Measurements from ENCODE around the gene NKAPD1. TPM values are rescaled to one million over a fixed set of nuclear protein-coding genes. Genes with fewer than 3 reads are reported as not detected.
A peak's percentile ranks its signal among the peaks of the same experiment; 100 is the strongest.
"Not testable (repeated sequence)": the region's sequence is repeated elsewhere in the genome, so short reads cannot be mapped to it uniquely, and the experiment has no call there.

NKAPD1 gene, protein sequence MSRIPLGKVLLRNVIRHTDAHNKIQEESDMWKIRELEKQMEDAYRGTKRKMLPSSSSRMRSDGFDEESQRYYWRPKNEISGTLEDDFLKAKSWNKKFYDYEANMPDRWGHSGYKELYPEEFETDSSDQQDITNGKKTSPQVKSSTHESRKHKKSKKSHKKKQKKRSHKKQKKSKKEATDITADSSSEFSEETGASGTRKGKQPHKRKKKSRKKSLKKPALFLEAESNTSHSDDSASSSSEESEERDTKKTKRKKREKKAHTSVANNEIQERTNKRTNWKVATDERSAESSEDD
- 27.2 and 29.6 TPM in 2 replicates for total RNA-seq
- long read RNA-seq, transcript NKAPD1-202 (6 exons, 3,669 nt) = major isoform, 29 of 54 reads
- long read RNA-seq, partial matches to known transcripts = 18 of 54 reads
- long read RNA-seq, other reads (novel, unspliced or antisense) = 5 of 54 reads

DNA sequence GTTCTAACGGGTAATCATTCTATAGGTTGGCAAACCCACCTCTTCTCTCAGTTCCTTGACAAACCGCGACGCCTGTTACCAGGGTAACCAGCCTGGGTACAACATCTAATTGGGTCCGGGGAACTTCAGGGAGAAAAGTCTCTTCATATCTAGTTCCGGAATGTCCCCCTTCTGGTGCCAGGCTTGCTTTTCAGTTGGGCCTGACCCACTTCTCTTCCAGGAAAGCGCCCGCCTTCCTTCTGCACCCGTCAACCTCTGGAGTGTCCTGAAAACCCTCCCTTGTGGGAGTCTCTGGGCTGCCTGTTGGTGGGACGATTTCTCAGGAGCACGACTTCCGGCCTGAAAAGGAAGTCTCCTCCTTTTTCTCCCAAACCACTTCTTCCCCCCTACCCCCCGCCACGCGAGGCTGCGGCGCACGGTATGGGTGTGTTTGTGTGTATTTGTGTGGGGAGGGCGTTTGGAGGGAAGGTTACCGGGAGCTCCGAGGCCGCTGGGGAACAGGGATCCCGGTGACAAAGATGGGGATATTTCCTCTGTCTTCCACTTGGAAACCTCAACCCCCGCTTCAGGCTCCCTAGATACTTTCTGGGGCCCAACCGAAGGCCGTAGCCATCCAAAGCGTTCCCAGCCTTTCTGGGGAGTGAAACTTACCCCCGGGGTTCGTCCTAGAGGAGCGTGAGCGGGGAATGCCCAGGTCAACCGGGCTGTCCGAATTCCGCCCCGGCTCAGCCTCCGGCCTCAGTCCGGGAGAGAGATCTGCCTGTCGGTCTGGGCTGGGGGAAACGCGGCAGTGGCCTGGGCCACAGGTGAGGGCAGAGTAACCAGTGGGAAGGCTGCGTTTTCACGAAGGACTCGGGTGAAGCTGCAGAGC, at the start of gene NKAPD1, which contains the start of gene PIH1D2:
TSS of gene NKAPD1 (plus strand) at position 359 of the 871 bp plus-strand sequence. CDS start 1,276 bp downstream, outside the sequence.
TSS of gene PIH1D2 (minus strand) at position 77 of the 871 bp plus-strand sequence. CDS start 843 bp downstream, outside the sequence.
- TF ChIP-seq, protein P1, sequence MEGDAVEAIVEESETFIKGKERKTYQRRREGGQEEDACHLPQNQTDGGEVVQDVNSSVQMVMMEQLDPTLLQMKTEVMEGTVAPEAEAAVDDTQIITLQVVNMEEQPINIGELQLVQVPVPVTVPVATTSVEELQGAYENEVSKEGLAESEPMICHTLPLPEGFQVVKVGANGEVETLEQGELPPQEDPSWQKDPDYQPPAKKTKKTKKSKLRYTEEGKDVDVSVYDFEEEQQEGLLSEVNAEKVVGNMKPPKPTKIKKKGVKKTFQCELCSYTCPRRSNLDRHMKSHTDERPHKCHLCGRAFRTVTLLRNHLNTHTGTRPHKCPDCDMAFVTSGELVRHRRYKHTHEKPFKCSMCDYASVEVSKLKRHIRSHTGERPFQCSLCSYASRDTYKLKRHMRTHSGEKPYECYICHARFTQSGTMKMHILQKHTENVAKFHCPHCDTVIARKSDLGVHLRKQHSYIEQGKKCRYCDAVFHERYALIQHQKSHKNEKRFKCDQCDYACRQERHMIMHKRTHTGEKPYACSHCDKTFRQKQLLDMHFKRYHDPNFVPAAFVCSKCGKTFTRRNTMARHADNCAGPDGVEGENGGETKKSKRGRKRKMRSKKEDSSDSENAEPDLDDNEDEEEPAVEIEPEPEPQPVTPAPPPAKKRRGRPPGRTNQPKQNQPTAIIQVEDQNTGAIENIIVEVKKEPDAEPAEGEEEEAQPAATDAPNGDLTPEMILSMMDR (IDR thresholded peaks at IDR 0.05; ENCODE audit: unreplicated experiment) = no peak
- peak within 1 kb of the TSS; percentile 99 for H3K27ac Mint-ChIP-seq
- H3K4me3 Mint-ChIP-seq (ENCODE audit: low read depth) = peak within 1 kb of the TSS; percentile 94
- peaks cover 19% of the 10 kb centered on the region for H3K4me1 Mint-ChIP-seq (ENCODE audit: low read depth)
- DNase-seq (ENCODE audit: low spot score, unreplicated experiment) = peak; percentile 47
- no peaks in the 10 kb centered on the region for H3K27me3 Mint-ChIP-seq
- peaks cover 5% of the 10 kb centered on the region for H3K36me3 Mint-ChIP-seq (ENCODE audit: insufficient read depth)
- H3K9me3 Mint-ChIP-seq (ENCODE audit: low read depth) = no peaks in the 10 kb centered on the region

DNA sequence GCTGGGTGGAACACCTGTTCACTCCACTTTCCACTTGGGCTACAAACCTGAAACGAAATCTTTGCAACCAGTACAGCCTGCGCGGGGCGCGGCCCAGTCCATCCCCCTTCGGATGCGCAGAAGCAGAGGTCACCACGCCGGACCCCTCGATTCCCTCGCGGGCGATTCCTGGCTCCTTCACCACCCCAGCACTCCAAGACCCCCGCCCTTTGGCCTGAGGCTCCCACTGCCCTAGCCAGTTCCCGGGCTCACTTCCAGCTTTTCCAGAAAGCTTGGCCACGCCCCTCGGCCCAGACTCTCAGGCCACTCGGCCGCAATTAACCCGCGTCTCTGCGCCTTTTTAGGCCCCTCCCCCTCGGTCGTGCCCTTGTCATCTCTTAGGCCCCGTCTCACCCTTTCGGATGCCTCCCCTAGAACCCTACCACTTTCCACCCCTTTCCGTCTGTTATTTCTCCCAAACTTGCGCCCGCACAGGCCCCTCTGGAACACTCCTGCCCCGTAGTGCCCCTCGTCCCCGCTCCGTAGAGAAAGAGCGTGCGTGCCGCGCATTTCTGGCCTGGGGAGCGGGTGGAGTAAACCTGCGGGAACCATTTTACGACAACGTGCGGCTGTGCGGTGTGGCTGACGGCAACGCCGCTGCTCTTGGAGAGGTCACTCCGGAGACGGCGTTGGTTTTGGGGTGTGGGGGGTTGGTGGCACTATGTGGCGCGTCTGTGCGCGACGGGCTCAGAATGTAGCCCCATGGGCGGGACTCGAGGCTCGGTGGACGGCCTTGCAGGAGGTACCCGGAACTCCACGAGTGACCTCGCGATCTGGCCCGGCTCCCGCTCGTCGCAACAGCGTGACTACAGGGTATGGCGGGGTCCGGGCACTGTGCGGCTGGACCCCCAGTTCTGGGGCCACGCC, 49.1 kb upstream of the NKAPD1 start, which contains the start of gene DLAT:
TSS of gene DLAT (plus strand) at position 636 of the 906 bp plus-strand sequence. CDS start at position 701, 65 bp downstream.
- peak; percentile 84 for DNase-seq (ENCODE audit: low spot score, unreplicated experiment)
- TF ChIP-seq, protein P1 (IDR thresholded peaks at IDR 0.05; ENCODE audit: unreplicated experiment) = no peak
- no peaks in the 10 kb centered on the region for H3K9me3 Mint-ChIP-seq (ENCODE audit: low read depth)

DNA sequence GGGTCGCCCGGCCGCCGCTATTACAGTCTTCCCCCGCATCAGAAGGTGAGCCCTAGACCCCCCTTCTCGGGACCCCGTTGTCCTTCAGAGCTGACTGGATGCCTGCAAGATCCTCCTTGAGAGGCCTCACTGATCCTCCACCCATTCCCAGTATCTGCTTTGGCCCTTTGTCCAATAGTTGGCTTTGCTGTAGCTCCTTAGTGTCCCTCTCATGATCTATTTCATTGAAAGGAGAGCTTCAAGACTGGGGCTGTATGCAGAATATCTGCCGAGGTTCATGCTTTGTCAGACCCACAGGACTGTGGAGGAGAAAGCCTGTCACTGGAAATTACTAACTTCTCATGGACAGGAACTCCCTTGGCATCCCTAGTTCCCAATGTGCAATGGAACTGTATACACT, 48.4 kb upstream of the NKAPD1 start:
- no peaks in the 10 kb centered on the region for H3K9me3 Mint-ChIP-seq (ENCODE audit: low read depth)
- peak overlapping the region; percentile 95 for H3K4me3 Mint-ChIP-seq (ENCODE audit: low read depth)
- DNase-seq (ENCODE audit: low spot score, unreplicated experiment) = no peak
- H3K4me1 Mint-ChIP-seq (ENCODE audit: low read depth) = peaks cover 26% of the 10 kb centered on the region
- peaks cover 7% of the 10 kb centered on the region for H3K27me3 Mint-ChIP-seq
- TF ChIP-seq, protein P1 (IDR thresholded peaks at IDR 0.05; ENCODE audit: unreplicated experiment) = no peak
- H3K27ac Mint-ChIP-seq = peak overlapping the region; percentile 99
- H3K36me3 Mint-ChIP-seq (ENCODE audit: insufficient read depth) = peaks cover 12% of the 10 kb centered on the region

More for the DNA sequence above, 49.1 kb upstream of the NKAPD1 start, which contains the start of gene DLAT:
- Mint-ChIP-seq H3K27me3 (peaks cover 14% of the 10 kb centered on the region), H3K4me3 (ENCODE audit: low read depth) (peak within 1 kb of the TSS; percentile 95), H3K36me3 (ENCODE audit: insufficient read depth) (peaks cover 16% of the 10 kb centered on the region), H3K27ac (peak within 1 kb of the TSS; percentile 99), H3K4me1 (ENCODE audit: low read depth) (peaks cover 26% of the 10 kb centered on the region)

DNA sequence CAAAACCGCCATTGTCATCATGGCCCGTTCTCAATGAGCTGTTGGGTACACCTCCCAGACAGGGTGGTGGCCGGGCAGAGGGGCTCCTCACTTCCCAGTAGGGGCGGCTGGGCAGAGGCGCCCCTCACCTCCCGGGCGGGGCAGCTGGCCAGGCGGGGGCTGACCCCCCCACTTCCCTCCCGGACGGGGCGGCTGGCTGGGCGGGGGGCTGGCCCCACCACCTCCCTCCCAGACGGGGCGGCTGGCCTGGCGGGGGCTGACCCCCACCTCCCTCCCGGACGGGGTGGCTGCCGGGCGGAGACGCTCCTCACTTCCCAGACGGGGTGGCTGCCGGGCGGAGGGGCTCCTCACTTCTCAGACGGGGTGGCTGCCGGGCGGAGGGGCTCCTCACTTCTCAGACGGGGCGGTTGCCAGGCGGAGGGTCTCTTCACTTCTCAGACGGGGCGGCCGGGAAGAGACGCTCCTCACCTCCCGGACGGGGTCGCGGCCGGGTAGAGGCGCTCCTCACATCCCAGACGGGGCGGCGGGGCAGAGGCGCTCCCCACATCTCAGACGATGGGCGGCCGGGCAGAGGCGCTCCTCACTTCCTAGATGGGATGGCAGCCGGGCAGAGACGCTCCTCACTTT, 47.2 kb upstream of the NKAPD1 start:
- not testable (repeated sequence) for H3K27me3 Mint-ChIP-seq; DNase-seq (ENCODE audit: low spot score, unreplicated experiment); H3K27ac Mint-ChIP-seq; H3K4me3 Mint-ChIP-seq (ENCODE audit: low read depth); H3K9me3 Mint-ChIP-seq (ENCODE audit: low read depth)
- H3K4me1 Mint-ChIP-seq (ENCODE audit: low read depth) = peaks cover 26% of the 10 kb centered on the region
- peaks cover 11% of the 10 kb centered on the region for H3K36me3 Mint-ChIP-seq (ENCODE audit: insufficient read depth)

DNA sequence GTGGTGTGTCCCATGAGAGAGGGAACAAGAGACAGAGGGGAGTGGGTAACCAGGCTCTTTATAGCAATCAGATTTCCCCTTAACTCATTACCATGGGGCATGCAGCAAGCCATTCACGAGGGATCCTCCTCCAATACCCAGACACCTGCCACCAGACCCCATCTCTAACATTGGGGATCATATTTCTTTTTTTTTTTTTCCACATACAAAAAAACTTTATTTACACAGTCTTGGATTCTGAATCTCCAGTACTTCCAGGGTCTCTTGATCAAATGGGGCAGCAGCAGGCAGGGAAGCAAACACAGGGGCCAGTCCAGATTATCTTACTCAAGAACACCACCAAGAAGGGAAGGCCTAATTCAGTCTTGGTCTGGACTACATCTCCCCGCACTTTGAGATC, 44.6 kb upstream of the NKAPD1 start:
- H3K9me3 Mint-ChIP-seq (ENCODE audit: low read depth) = no peaks in the 10 kb centered on the region
- DNase-seq (ENCODE audit: low spot score, unreplicated experiment) = no peak
- peaks cover 23% of the 10 kb centered on the region for H3K36me3 Mint-ChIP-seq (ENCODE audit: insufficient read depth)
- peaks cover 11% of the 10 kb centered on the region for H3K4me1 Mint-ChIP-seq (ENCODE audit: low read depth)
- H3K27me3 Mint-ChIP-seq = no peaks in the 10 kb centered on the region
- TF ChIP-seq, protein P1 (IDR thresholded peaks at IDR 0.05; ENCODE audit: unreplicated experiment) = no peak
- no peak overlapping the region for H3K27ac Mint-ChIP-seq
- H3K4me3 Mint-ChIP-seq (ENCODE audit: low read depth) = no peak overlapping the region
